ENCODE data around the gene SEC14L2. TPM values are rescaled to one million over a fixed set of nuclear protein-coding genes. Genes with fewer than 3 reads are reported as not detected.

SEC14L2 gene
- polyA plus RNA-seq, 4 donors = 19.7 to 57.0 (median 36.8) TPM

DNA sequence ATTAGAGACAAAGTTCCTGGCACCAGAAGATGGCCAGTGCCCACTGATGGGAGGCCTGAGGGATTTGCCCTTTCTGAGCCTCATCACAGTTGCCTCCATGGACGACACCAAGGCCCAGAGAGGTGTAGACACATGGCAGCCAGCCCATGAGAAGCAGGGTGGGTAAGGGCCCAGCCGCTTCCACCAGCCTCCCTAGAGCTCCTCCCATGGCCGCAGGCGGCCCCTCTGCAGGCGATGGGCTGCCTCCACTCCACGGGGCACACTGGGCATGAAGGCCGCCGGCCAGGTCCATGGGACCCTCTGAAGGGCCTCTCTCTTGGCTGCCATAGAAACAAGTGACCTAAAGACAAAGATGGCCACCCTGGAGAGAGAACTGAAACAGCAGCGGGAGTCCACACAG is 25.5 kb upstream of the SEC14L2 start:
- H3K9me3 ChIP-seq (ENCODE audit: control insufficient read depth in 2 of 2, insufficient read depth in 1 of 2, low read depth in 1 of 2, low read length in 1 of 2) = no peaks in the 10 kb centered on the region
- H3K27ac ChIP-seq (ENCODE audit: low read depth in 1 of 3, low read length in 2 of 3) = no peak overlapping the region
- DNase-seq (no peak), FAIRE-seq (no peak)
- no peaks in the 10 kb centered on the region for H3K27me3 ChIP-seq (ENCODE audit: control insufficient read depth in 3 of 3, insufficient read depth in 3 of 3, low read length in 3 of 3)
- peaks cover 0 to 34% (median 0%) of the 10 kb centered on the region in 3 donors for H3K36me3 ChIP-seq (ENCODE audit: control insufficient read depth in 3 of 3, insufficient read depth in 2 of 3, low read depth in 1 of 3, low read length in 3 of 3)
- no peaks in the 10 kb centered on the region for H3K4me1 ChIP-seq (ENCODE audit: control insufficient read depth in 3 of 3, insufficient read depth in 2 of 3, low read depth in 1 of 3, low read length in 2 of 3)
- 94 to 97% (median 97%) methylated on average over 9 of the region's 9 CpGs for WGBS, 3 donors
- no peak overlapping the region for H3K4me3 ChIP-seq (ENCODE audit: low read depth in 1 of 3, low read length in 3 of 3)

- Histone ChIP-seq H3K36me3 (ENCODE audit: control insufficient read depth in 3 of 3, insufficient read depth in 2 of 3, low read depth in 1 of 3, low read length in 3 of 3) (peaks cover 0 to 37% (median 0%) of the 10 kb centered on the region in 3 donors), H3K4me3 (ENCODE audit: low read depth in 1 of 3, low read length in 3 of 3) (no peak overlapping the region), H3K9me3 (ENCODE audit: control insufficient read depth in 2 of 2, insufficient read depth in 1 of 2, low read depth in 1 of 2, low read length in 1 of 2) (no peaks in the 10 kb centered on the region), H3K27ac (ENCODE audit: low read depth in 1 of 3, low read length in 2 of 3) (no peak overlapping the region), H3K4me1 (ENCODE audit: control insufficient read depth in 3 of 3, insufficient read depth in 2 of 3, low read depth in 1 of 3, low read length in 2 of 3) (no peaks in the 10 kb centered on the region), H3K27me3 (ENCODE audit: control insufficient read depth in 3 of 3, insufficient read depth in 3 of 3, low read length in 3 of 3) (no peaks in the 10 kb centered on the region)
- FAIRE-seq = no peak
- DNase-seq = no peak
- 22 to 73% (median 44%) methylated on average over 12 to 13 of the region's 13 CpGs for WGBS, 3 donors
Measured at GRCh38 chr22:30371981-30372380, 24.8 kb upstream of the SEC14L2 start.

DNA sequence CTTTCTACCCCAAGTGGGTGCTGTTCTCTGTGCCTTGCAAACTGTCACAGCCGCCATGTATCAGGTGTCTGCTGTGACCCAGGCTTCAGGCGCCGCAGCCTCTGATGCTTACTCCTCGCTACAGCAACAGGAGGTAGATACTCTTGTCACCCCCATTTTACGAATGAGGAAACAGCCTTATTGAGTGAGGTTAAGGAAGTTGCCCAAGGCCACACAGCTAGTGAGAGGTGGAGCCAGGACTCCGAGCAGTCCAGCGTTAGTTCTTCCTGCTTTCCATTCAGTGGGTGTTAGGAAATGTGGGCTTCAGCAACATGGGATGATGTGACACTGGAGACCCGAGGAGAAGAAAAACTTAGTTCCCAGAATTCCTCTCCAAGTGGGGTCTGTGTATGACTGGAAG is 23.9 kb upstream of the SEC14L2 start:
- 64 to 74% (median 68%) methylated on average over 8 of the region's 8 CpGs for WGBS, 3 donors

DNA sequence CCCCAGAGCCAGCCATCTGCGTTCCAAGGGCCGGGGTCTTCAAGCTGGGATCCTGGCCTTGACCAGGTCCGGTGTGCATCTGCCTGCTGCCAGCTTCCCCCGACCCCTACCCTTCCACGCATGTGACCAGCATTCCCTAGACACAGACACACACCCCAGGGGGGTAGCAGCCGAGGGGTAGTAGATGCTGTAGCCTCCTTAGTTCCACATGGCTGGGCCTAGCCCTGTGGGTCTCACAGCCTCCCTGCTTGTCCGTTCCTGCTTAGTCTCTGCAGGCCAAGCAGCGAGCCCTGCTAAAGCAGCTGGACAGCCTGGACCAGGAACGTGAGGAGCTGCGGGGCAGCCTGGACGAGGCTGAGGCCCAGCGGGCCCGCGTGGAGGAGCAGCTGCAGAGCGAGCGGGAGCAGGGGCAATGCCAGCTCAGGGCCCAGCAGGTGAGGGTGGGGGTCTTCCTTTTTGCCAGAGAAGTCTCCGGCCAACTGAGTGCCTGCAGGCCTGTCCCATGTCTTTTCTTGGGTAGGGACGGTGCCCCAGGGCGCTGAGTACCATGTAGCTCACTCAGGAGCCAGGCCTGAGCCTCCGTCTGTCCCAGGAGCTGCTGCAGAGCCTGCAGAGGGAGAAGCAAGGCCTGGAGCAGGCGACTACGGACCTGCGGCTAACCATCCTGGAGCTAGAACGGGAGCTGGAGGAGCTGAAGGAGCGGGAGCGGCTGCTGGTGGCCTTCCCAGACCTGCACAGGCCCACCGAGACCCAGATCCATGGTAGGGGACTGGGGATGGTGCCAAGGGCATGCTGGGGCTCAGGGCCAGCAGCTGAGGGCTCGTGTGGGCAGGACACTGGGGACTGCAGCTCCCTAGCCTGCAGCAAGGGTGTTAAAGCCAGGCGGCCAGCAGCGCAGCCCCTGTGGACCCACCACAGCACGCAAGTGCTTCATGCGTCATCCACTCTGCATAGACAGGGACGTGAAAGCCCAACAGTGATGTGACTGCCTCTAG is 23.2 kb upstream of the SEC14L2 start:
- no peak overlapping the region for H3K4me3 ChIP-seq (ENCODE audit: low read depth in 1 of 3, low read length in 3 of 3)
- H3K4me1 ChIP-seq (ENCODE audit: control insufficient read depth in 3 of 3, insufficient read depth in 2 of 3, low read depth in 1 of 3, low read length in 2 of 3) = no peaks in the 10 kb centered on the region
- WGBS, 3 donors = 89 to 92% (median 91%) methylated on average over 33 of the region's 33 CpGs
- no peaks in the 10 kb centered on the region for H3K27me3 ChIP-seq (ENCODE audit: control insufficient read depth in 3 of 3, insufficient read depth in 3 of 3, low read length in 3 of 3)
- no peaks in the 10 kb centered on the region for H3K9me3 ChIP-seq (ENCODE audit: control insufficient read depth in 2 of 2, insufficient read depth in 1 of 2, low read depth in 1 of 2, low read length in 1 of 2)
- H3K36me3 ChIP-seq (ENCODE audit: control insufficient read depth in 3 of 3, insufficient read depth in 2 of 3, low read depth in 1 of 3, low read length in 3 of 3) = peaks cover 0 to 42% (median 0%) of the 10 kb centered on the region in 3 donors
- no peak for DNase-seq
- FAIRE-seq = no peak
- no peak overlapping the region for H3K27ac ChIP-seq (ENCODE audit: low read depth in 1 of 3, low read length in 2 of 3)

More for the DNA sequence above, 23.9 kb upstream of the SEC14L2 start:
- DNase-seq (no peak), FAIRE-seq (no peak)
- Histone ChIP-seq H3K27ac (ENCODE audit: low read depth in 1 of 3, low read length in 2 of 3) (no peak overlapping the region), H3K36me3 (ENCODE audit: control insufficient read depth in 3 of 3, insufficient read depth in 2 of 3, low read depth in 1 of 3, low read length in 3 of 3) (peaks cover 0 to 46% (median 0%) of the 10 kb centered on the region in 3 donors), H3K4me3 (ENCODE audit: low read depth in 1 of 3, low read length in 3 of 3) (no peak overlapping the region), H3K4me1 (ENCODE audit: control insufficient read depth in 3 of 3, insufficient read depth in 2 of 3, low read depth in 1 of 3, low read length in 2 of 3) (no peaks in the 10 kb centered on the region), H3K9me3 (ENCODE audit: control insufficient read depth in 2 of 2, insufficient read depth in 1 of 2, low read depth in 1 of 2, low read length in 1 of 2) (no peaks in the 10 kb centered on the region), H3K27me3 (ENCODE audit: control insufficient read depth in 3 of 3, insufficient read depth in 3 of 3, low read length in 3 of 3) (no peaks in the 10 kb centered on the region)

DNA sequence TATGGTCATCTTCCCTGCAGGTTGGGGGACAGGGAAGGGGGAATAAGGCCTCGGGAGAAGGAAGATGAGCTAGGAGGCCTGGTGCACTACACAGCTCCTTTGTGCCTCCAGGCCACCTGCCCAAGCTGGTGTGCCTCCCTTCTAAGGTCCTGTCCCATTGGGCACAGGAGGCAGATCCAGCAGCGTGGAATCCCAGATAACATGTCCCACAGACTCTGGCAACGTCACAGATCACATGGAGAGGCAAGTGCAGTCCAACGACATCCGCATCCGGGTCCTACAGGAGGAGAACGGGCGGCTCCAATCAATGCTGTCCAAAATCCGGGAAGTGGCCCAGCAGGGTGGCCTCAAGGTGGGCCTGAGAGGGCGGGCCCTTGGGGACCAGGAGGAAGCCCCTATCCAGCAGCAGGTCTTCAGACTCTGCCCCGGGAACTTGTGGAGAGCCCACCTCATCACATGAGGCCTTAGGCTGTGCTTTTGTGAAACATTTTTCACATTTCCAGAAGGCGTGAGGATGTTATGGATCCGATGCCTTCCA is 21.4 kb upstream of the SEC14L2 start:
- peaks cover 0 to 52% (median 0%) of the 10 kb centered on the region in 3 donors for H3K36me3 ChIP-seq (ENCODE audit: control insufficient read depth in 3 of 3, insufficient read depth in 2 of 3, low read depth in 1 of 3, low read length in 3 of 3)
- no peaks in the 10 kb centered on the region for H3K4me1 ChIP-seq (ENCODE audit: control insufficient read depth in 3 of 3, insufficient read depth in 2 of 3, low read depth in 1 of 3, low read length in 2 of 3)
- H3K27me3 ChIP-seq (ENCODE audit: control insufficient read depth in 3 of 3, insufficient read depth in 3 of 3, low read length in 3 of 3) = no peaks in the 10 kb centered on the region
- WGBS, 3 donors = 89 to 92% (median 92%) methylated on average over 13 of the region's 13 CpGs
- DNase-seq (no peak), FAIRE-seq (no peak)
- H3K4me3 ChIP-seq (ENCODE audit: low read depth in 1 of 3, low read length in 3 of 3) = no peak overlapping the region
- H3K27ac ChIP-seq (ENCODE audit: low read depth in 1 of 3, low read length in 2 of 3) = no peak overlapping the region
- H3K9me3 ChIP-seq (ENCODE audit: control insufficient read depth in 2 of 2, insufficient read depth in 1 of 2, low read depth in 1 of 2, low read length in 1 of 2) = no peaks in the 10 kb centered on the region

GRCh38 chr22:30380011-30380410 is 16.8 kb upstream of the SEC14L2 start:
- no peaks in the 10 kb centered on the region for H3K9me3 ChIP-seq (ENCODE audit: control insufficient read depth in 2 of 2, insufficient read depth in 1 of 2, low read depth in 1 of 2, low read length in 1 of 2)
- H3K27me3 ChIP-seq (ENCODE audit: control insufficient read depth in 3 of 3, insufficient read depth in 3 of 3, low read length in 3 of 3) = no peaks in the 10 kb centered on the region
- no peak overlapping the region for H3K27ac ChIP-seq (ENCODE audit: low read depth in 1 of 3, low read length in 2 of 3)
- FAIRE-seq = no peak
- no peak overlapping the region for H3K4me3 ChIP-seq (ENCODE audit: low read depth in 1 of 3, low read length in 3 of 3)
- H3K4me1 ChIP-seq (ENCODE audit: control insufficient read depth in 3 of 3, insufficient read depth in 2 of 3, low read depth in 1 of 3, low read length in 2 of 3) = no peaks in the 10 kb centered on the region
- DNase-seq = no peak
- WGBS, 3 donors = 93 to 96% (median 95%) methylated on average over 13 to 20 of the region's 20 CpGs
- H3K36me3 ChIP-seq (ENCODE audit: control insufficient read depth in 3 of 3, insufficient read depth in 2 of 3, low read depth in 1 of 3, low read length in 3 of 3) = peaks cover 0 to 79% (median 0%) of the 10 kb centered on the region in 3 donors

- DNase-seq (no peak), FAIRE-seq (no peak)
- no peaks in the 10 kb centered on the region for H3K27me3 ChIP-seq (ENCODE audit: control insufficient read depth in 3 of 3, insufficient read depth in 3 of 3, low read length in 3 of 3)
- H3K4me1 ChIP-seq (ENCODE audit: control insufficient read depth in 3 of 3, insufficient read depth in 2 of 3, low read depth in 1 of 3, low read length in 2 of 3) = peaks cover 0 to 4% (median 0%) of the 10 kb centered on the region in 3 donors
- peaks cover 0 to 68% (median 0%) of the 10 kb centered on the region in 3 donors for H3K36me3 ChIP-seq (ENCODE audit: control insufficient read depth in 3 of 3, insufficient read depth in 2 of 3, low read depth in 1 of 3, low read length in 3 of 3)
- no peak overlapping the region for H3K4me3 ChIP-seq (ENCODE audit: low read depth in 1 of 3, low read length in 3 of 3)
- 81 to 87% (median 85%) methylated on average over 12 of the region's 12 CpGs for WGBS, 3 donors
- no peaks in the 10 kb centered on the region for H3K9me3 ChIP-seq (ENCODE audit: control insufficient read depth in 2 of 2, insufficient read depth in 1 of 2, low read depth in 1 of 2, low read length in 1 of 2)
- no peak overlapping the region for H3K27ac ChIP-seq (ENCODE audit: low read depth in 1 of 3, low read length in 2 of 3)
Measured at GRCh38 chr22:30381264-30381663, 15.6 kb upstream of the SEC14L2 start.

GRCh38 chr22:30382340-30382739 is 14.5 kb upstream of the SEC14L2 start:
- no peak for DNase-seq
- Histone ChIP-seq H3K36me3 (ENCODE audit: control insufficient read depth in 3 of 3, insufficient read depth in 2 of 3, low read depth in 1 of 3, low read length in 3 of 3) (peaks cover 0 to 57% (median 0%) of the 10 kb centered on the region in 3 donors), H3K4me3 (ENCODE audit: low read depth in 1 of 3, low read length in 3 of 3) (no peak overlapping the region), H3K4me1 (ENCODE audit: control insufficient read depth in 3 of 3, insufficient read depth in 2 of 3, low read depth in 1 of 3, low read length in 2 of 3) (peaks cover 0 to 9% (median 0%) of the 10 kb centered on the region in 3 donors), H3K27ac (ENCODE audit: low read depth in 1 of 3, low read length in 2 of 3) (no peak overlapping the region), H3K9me3 (ENCODE audit: control insufficient read depth in 2 of 2, insufficient read depth in 1 of 2, low read depth in 1 of 2, low read length in 1 of 2) (no peaks in the 10 kb centered on the region), H3K27me3 (ENCODE audit: control insufficient read depth in 3 of 3, insufficient read depth in 3 of 3, low read length in 3 of 3) (no peaks in the 10 kb centered on the region)
- FAIRE-seq = no peak
- WGBS, 3 donors = 93 to 98% (median 96%) methylated on average over 4 to 5 of the region's 5 CpGs
